Left ventricle myocardium inferior (tissue), 1 donor: ENCODE measurements around the gene CAMKMT. TPM values are rescaled to one million over a fixed set of nuclear protein-coding genes. Genes with fewer than 3 reads are reported as not detected.

Experiments used
- DNase-seq: peaks from one replicate; pipeline ENCODE4 v3.0.0-alpha.2; 2020
- H3K27ac ChIP-seq: fragments of 200-600 bp; replicated peaks from 2 replicates; pipeline ENCODE4 v1.8.0; 2021
- H3K27me3 ChIP-seq: fragments of 200-600 bp; 2 replicates; pipeline ENCODE4 v1.8.0; 2021; ENCODE audit warnings: low read depth
- H3K36me3 ChIP-seq: fragments of 200-600 bp; 2 replicates; pipeline ENCODE4 v1.8.0; 2021
- H3K4me1 ChIP-seq: fragments of 200-600 bp; 2 replicates; pipeline ENCODE4 v1.8.0; 2021
- H3K4me3 ChIP-seq: fragments of 200-600 bp; 2 replicates; pipeline ENCODE4 v1.8.0; 2021; ENCODE audit warnings: mild to moderate bottlenecking, moderate library complexity
- H3K9me3 ChIP-seq: fragments of 200-600 bp; replicated peaks from 2 replicates; pipeline ENCODE4 v1.8.0; 2021
- CTCF ChIP-seq: fragments of 200-600 bp; IDR thresholded peaks from 2 replicates; pipeline ENCODE4 v1.8.0; 2021; ENCODE audit warnings: antibody characterized with exemption, mild to moderate bottlenecking, borderline replicate concordance
- intact Hi-C: fragments of 100-400 bp; cut with micrococcal nuclease; formaldehyde crosslinking; loops from one replicate; pipeline ENCODE4 v1.11.0; 2022
- total RNA-seq: library from RNA; stranded (reverse); fragmentation: NEBNext Ultra II Directional; extraction: Animal tissue kit (Norgen Biotek cat#: 25700); gene quantifications from one replicate; pipeline ENCODE4 v1.2.1, GENCODE V29; 2021
- donor health status: DM: no; HTN: yes; CAD: no; lungs with severe emphysema.

Gene CAMKMT
- total RNA-seq, 1 donor from 2014 or later = 4.8 TPM

GRCh38 chr2:44537264-44537663 is 175.5 kb downstream of the CAMKMT start:
- intact Hi-C loops = no loop called here
- Histone ChIP-seq H3K9me3 (peaks cover 10% of the 10 kb centered on the region), H3K27ac (no peak overlapping the region), H3K36me3 (no peaks in the 10 kb centered on the region), H3K4me3 (no peak overlapping the region), H3K4me1 (no peaks in the 10 kb centered on the region), H3K27me3 (no peaks in the 10 kb centered on the region)
- DNase-seq = no peak
- no peak for TF ChIP-seq CTCF

GRCh38 chr2:44542520-44542919 is 180.8 kb downstream of the CAMKMT start:
- TF ChIP-seq CTCF = no peak
- H3K4me1 ChIP-seq = no peaks in the 10 kb centered on the region

GRCh38 chr2:44543773-44544725 is 182.3 kb downstream of the CAMKMT start:
- Histone ChIP-seq H3K9me3 (no peaks in the 10 kb centered on the region), H3K27ac (no peak overlapping the region), H3K4me3 (no peak overlapping the region), H3K36me3 (no peaks in the 10 kb centered on the region), H3K4me1 (no peaks in the 10 kb centered on the region), H3K27me3 (no peaks in the 10 kb centered on the region)
- no peak for TF ChIP-seq CTCF
- DNase-seq = no peak
- intact Hi-C loops = no loop called here

More at GRCh38 chr2:44542520-44542919, 180.8 kb downstream of the CAMKMT start:
- intact Hi-C loops = no loop called here
- H3K4me3 ChIP-seq = no peak overlapping the region
- no peaks in the 10 kb centered on the region for H3K27me3 ChIP-seq
- H3K27ac ChIP-seq = no peak overlapping the region
- no peaks in the 10 kb centered on the region for H3K36me3 ChIP-seq
- DNase-seq = no peak
- no peaks in the 10 kb centered on the region for H3K9me3 ChIP-seq

GRCh38 chr2:44545005-44545404 is 183.3 kb downstream of the CAMKMT start:
- H3K9me3 ChIP-seq = no peaks in the 10 kb centered on the region
- no peaks in the 10 kb centered on the region for H3K27me3 ChIP-seq
- H3K4me3 ChIP-seq = no peak overlapping the region
- H3K27ac ChIP-seq = no peak overlapping the region
- H3K36me3 ChIP-seq = no peaks in the 10 kb centered on the region
- no peak for TF ChIP-seq CTCF
- no peak for DNase-seq
- H3K4me1 ChIP-seq = no peaks in the 10 kb centered on the region
- intact Hi-C loops = no loop called here

- no peaks in the 10 kb centered on the region for H3K36me3 ChIP-seq
- TF ChIP-seq CTCF = no peak
- no peak overlapping the region for H3K27ac ChIP-seq
- H3K9me3 ChIP-seq = no peaks in the 10 kb centered on the region
- intact Hi-C loops = no loop called here
- H3K4me3 ChIP-seq = no peak overlapping the region
- no peaks in the 10 kb centered on the region for H3K27me3 ChIP-seq
- DNase-seq = no peak
- H3K4me1 ChIP-seq = no peaks in the 10 kb centered on the region
These were observed 184.8 kb downstream of the CAMKMT start for GRCh38 chr2:44546459-44547127.
